ENCODE results near the gene PRKAR1B.
A peak's percentile ranks its signal among the peaks of the same experiment; 100 is the strongest.
"Not testable (repeated sequence)": the region's sequence is repeated elsewhere in the genome, so short reads cannot be mapped to it uniquely, and the experiment has no call there.

The PRKAR1B gene

DNA sequence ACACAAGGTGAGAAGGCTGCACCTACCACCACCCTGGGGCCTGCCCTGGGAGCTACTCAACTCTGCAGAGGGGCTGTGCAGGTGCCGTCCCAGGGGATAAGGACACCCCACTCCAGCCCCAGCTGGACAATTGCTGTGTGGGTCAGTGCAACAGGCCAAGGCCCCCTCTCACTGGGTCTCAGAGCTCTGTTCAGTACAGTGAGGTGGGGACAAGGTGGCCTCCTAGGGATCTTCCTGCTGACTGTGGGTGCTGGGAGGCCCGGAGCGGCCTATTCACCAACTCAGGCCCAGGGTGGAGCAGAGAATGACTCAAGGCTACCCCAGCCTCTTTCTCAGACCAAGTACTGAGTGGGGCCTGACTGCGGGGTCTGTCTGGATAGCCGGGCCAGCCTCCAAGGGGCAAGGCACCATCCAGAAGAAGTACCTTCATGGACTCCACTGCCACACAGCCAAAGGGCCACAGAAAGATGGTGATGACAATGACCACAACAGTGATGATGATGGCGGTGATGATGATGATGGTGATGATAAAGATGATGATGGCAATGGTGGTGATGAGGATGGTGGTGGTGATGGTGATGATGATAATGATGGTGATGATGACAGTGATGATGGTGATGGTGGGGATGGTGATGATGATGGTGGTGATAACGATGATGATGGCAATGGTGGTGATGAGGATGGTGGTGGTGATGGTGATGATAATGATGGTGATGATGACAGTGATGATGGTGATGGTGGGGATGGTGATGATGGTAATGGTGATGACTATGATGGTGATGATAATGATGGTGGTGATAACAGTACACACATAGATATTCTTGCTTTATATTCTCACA is 60.4 kb downstream of the PRKAR1B start:
- DNase-seq: no peak

DNA sequence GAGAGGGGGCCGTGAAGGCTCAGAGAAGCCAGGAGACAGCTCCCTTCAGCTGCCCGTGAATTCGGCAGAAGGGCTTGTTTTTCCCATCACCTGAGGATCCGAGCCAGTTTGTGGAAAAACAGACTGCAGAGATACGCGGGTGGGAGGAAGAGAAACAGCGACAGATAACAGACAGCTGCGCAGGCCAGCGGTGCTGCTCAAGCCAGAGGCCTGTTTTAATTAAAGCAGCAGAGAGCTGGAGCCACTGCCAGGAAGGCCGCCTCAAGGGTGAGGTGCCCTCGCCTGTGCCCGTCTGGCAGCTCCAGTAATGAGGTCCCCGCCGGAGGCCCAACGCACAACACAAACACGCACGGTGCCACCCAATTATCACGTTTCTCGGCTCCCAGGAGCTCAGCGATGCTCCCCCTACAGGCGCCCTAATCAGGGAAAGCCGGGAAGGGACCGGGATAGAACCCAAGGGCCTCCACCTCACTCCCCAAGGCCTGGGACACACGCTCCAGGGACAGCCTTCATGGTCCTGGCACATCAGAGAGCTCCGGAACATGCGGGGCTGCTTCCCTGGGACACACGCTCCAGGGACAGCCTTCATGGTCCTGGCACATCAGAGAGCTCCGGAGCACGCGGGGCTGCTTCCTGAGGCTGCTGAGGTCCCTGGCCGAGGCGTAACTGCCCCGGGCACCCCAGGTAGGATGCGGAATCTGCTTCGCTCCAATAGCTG is 61.2 kb downstream of the PRKAR1B start:
- no peak for DNase-seq

DNA sequence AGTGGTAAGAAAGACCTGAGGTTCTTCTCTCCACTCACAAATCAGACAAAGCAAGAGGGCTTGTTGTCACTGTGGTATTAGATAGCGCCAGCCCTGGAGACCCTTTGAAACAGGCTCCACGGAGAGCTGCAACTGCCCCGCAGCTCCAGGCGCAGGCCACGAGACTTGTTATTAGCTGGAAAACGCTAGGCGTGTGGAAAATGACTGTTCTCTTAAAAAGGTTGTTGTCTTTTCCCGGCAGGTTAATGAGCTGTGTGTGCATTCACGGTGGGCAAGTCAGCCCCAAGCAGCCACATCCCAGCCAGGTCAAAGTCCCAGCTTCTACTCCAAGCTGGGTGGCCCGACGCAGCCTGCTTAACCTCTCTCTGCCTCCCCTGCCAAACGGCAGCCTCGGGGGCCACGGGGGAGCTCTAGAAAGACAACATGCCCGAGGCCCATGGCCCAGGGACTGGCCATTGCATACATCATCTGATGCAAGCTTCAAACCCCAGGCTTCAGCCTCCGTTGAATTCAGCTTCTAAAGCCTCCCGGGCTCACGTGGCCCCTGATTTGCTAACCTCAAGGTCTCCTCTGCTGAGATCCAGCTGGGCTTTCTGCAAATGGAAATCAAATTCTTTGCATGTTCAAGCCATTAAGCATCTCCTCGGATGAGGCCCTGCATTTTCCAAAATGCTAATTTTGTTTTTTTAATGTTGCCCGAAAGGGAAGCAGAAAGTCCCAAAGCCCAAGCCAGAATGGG is 61.9 kb downstream of the PRKAR1B start:
- DNase-seq: peak; percentile 34

DNA sequence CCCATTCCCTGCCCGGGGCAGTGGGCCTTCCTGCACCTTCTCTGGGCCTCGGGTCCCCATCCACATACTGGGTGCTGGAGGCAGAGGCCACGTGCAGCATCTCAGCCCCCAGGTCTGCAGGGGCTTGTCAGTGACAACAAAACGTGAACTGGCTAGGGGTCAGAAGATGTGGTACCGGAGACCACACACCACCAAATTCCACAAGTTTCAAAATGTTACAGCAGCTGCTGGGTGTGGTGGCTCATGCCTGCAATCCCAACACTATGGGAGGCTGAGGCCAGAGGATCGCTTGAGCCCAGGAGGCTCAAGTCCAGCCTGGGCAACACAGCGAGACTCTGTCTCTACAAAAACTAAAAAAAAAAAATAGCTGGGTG is 62.7 kb downstream of the PRKAR1B start:
- no peak for DNase-seq

DNA sequence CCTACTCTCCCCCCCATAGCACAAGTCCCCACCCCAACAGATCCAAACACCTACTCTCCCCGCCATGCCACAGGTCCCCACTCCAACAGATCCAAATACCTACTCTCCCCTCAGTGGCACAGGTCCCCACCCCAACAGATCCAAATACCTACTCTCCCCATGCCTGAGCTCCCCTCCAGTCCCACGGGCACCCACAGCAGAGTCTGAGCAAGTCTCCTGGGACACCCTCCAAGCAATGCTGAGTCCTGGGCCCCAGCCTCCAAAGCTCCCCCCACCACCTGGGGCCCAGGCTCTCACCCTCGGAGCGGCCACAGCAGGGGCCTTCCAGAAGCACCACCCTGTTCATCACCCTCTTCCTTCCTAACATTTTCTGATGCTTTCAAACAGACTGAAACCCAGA is 64.5 kb downstream of the PRKAR1B start:
- no peak for DNase-seq

DNA sequence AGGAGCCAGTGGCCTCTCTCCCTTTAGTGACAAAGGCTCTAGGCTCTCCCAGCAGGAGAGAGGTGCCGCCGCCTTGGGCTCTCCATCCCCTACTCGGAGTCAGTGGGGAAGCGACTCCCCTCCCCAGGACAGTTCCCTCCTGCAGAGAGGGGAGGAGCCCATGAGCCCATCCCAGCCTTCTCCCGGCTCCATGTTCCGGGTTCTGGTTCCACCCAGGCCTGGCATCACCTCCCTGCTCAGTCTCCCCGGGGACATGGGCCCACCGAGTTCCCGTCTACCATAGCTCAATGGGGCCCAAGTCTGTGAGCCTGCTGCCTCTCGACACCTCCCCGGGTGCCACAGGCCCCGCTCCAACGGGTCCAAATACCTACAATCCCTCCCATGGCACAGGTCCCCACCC is 67.1 kb downstream of the PRKAR1B start:
- DNase-seq: no peak

DNA sequence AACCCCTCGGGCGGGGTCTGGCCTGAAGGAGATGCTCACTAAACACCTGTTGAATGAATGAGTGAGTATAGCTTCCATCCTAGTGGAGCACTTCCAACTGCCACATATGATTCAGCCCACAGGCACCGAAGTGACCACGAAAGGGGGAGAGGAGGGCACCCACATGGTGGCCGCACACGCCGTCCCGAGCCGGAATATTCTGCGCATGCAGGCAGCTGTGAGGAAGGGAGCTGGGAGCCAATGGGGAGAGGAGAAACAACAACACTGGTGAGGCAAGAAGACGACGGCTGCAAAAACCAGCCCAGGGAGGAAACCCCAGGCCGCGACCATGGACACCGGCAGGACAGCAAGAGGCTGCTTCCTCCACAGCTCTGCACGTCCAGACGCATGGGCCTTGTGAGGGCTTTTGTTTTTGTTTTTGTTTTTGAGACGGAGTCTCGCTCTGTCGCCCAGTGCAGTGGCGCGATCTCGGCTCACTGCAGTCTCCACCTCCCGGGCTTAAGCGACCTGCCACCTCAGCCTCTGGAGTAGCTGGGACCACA is 67.7 kb downstream of the PRKAR1B start:
- no peak for DNase-seq

DNA sequence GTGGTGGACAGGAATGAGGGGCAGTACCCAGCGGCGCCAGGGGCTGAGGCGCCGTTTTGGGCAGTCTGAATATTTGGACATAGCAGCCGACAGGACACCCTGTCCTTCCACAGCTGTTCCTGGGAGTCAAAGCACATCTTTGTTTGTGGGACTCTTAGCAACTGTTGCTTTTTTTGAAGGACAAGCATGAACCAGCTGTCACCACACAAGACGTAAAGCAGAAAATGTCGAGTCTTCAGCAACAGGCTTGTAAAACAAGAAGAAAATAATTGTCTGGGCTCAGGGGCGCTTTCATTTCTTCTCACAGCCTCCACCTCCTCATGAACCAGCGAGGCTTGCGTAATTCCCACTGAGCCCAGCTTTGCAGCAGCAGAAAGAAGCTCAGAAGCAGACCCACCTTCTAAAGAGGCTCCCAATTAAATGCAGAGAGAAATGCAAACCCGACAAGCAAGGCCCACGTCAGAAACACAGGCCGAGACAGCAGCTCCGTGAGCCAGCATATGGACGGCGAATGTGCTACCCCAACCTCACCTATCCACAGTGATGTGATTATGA is 69.4 kb downstream of the PRKAR1B start:
- DNase-seq: no peak

DNA sequence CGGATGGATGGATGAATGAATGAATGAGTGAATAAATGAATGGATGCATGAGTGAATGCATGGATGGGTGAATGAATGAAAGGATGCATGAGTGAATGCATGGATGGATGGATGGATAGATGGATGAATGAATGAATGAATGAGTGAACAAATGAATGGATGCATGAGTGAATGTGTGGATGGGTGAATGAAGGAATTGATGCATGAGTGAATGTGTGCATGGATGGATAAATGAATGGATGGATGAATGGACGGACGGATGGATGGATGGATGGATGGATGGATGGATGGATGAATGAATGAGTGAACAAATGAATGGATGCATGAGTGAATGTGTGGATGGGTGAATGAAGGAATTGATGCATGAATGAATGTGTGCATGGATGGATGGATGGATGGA is 70.1 kb downstream of the PRKAR1B start:
- not testable (repeated sequence) for DNase-seq

DNA sequence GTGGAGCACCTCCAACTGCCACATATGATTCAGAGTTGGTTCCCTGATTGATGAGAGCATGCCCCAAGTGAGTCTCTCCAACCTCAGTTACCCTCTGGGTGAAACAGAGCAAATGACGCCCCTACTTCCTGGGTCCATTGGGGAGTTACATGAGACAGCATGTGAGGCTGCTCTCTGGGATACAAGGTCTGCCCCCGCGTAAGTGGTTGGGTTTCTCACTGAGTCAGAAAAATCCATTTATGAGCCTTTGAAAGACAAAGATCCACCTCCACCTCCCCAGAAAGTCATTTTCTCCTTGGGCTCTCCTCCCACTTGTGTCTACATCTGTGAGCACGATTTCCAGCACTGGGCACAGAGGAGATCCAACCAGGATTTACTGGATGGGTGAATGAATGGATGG is 71.3 kb downstream of the PRKAR1B start:
- DNase-seq: no peak

DNA sequence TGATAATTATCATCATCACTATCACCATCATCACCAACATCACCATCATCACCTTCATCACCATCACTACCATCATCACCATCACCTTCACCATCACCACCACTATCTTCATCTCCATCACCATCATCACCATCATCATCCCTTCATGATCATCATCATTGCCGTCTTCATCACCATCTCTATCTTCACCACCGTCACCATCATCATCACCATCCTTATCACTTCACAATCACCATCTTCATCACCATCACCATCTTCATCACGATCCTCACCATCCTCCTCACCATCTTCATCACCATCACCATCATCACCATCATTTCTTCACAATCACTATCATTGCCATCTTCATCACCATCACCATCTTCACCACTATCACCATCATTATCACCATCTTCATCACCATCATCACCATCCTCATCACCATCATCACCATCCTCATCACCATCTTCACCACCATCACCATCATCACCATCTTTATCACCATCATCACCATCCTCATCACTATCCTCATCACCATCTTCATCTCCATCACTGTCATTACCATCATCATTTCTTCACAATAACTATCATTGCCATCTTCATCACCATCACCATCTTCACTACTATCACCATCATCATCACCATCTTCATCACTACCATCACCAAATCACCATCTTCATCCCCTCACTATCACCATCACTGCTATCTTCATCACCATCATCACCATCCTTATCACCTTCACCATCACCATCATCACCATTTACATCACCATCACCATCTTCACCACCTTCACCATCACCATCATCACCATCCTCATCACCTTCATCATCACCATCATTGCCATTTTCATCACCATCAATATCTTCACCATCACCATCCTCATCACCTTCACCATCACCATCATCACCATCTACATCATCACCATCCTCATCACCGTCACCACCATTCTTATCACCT is 73.0 kb downstream of the PRKAR1B start:
- DNase-seq: no peak

DNA sequence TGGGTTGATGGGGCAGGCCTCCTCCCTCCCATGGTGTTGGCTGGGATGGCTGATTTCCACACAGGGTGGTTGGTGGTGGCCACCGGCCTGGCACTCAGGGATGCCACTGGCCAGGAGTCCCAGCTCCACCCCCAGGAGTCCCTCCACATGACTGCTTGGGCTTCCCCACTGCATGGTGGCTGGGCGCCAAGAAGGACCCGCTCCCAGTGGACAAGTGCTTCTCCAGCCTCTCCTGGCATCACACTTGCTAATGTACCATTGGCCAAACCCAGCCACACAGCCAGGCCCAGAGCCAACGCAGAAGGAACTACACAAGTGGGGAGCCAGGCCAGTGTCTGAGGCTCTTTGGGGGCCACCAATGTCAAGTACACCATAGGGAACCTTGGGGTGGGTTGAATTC is 74.2 kb downstream of the PRKAR1B start:
- DNase-seq: no peak

DNA sequence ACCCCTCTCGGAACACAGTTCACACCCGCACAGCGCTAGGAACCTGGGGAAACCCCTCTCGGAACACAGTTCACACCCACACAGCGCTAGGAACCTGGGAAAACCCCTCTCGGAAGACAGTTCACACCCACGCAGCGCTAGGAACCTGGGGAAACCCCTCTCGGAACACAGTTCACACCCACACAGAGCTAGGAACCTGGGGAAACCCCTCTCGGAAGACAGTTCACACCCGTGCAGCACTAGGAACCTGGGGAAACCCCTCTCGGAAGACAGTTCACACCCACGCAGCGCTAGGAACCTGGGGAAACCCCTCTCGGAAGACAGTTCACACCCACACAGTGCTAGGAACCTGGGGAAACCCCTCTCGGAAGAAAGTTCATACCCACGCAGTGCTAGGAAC is 74.9 kb downstream of the PRKAR1B start:
- not testable (repeated sequence) for DNase-seq

DNA sequence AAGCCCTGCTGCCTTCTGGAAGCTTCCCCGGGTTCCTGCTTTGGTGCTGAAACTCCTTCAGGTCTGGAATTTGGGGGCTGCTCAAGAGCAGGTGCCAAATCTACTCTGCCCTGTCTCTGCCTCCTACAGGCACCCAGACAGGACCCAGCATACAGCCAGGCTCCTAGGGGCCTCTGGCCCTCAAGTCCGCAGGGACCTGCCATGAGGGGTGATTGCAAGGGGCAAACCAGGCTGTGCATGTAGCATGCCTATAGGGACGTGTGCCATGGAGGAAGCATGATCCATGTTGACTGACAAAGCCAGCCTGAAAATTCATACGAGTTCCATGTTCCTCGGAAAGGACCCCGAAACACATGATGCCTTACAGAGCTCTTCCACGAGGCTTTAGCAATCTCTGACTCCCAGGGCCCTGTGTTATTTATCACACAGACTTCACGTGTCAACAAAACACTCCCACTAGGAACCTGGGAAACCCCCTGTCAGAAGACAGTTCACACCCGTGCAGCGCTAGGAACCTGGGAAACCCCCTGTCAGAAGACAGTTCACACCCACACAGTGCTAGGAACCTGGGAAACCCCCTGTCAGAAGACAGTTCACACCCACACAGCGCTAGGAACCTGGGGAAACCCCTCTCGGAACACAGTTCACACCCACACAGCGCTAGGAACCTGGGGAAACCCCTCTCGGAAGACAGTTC is 75.9 kb downstream of the PRKAR1B start:
- DNase-seq: no peak

DNA sequence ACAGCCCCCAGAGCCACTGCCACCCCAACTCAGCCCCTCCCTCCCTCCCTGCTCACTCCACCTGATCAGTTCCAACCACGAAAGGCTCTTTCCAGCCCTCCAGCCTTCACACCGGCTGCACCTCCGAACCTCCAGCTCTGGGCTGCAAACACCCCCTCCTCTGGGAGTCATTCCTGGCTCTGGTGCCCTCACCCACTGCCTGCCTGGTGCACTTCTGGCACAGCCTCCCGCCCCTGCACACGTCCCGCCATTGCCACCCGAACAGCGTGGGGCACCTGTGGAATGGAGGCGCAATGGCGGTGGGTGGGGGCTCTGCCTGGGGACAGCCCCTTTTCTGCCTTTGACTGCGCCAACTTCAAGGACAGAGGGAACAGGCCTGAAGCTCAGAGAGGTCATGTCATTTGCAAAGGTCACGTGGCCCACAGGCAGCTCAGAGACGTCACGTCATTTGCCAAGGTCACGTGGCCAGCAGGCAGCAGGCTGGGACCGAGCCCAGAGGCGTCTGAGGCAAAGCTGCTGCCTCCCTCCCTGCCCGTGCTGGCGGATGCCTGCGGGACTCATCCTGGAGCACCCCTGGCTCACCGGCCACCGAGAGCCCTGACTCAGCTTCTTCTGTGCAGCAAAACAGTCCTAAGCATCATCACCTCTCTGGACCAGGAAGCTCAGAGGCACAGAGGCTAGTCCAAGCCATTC is 76.6 kb downstream of the PRKAR1B start:
- no peak for DNase-seq

DNA sequence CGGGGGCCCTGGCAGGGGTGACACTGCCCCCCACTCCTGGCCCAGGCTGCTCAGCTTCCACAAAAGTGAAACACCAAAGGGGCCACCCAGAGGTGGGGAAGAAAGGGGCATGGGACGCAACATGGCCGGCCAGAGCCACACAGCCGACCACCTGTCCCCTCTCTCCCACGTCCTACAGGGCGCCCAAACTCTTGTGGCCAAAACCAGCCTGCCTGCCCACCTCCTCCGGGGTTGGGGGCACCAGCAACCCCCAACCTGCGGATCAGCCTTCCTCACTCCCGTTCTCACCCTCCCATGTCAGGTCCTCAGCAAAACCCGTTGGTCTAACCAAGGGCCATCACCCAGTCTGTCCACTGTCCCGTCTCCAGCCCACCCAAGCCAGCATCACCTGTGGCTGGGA is 80.1 kb downstream of the PRKAR1B start:
- DNase-seq: no peak

DNA sequence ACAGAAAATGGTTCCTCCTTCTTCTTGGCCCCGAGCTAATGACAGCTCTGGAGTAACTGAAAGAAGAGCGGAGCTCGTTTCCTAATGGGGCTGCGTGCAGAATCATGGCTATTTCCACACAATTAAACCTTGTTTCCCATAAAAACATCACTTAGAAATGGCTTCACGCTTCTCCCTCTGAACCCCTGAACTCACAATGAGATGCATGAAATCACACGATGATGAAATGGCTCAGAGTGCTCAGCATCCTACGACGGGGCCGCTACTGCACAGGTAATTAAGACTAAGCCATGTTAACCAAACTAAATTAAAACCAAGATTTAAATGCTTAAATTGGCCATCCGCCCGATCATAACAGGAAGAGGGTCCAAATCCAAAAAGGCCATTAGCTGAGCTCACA is 80.6 kb downstream of the PRKAR1B start:
- DNase-seq: no peak

DNA sequence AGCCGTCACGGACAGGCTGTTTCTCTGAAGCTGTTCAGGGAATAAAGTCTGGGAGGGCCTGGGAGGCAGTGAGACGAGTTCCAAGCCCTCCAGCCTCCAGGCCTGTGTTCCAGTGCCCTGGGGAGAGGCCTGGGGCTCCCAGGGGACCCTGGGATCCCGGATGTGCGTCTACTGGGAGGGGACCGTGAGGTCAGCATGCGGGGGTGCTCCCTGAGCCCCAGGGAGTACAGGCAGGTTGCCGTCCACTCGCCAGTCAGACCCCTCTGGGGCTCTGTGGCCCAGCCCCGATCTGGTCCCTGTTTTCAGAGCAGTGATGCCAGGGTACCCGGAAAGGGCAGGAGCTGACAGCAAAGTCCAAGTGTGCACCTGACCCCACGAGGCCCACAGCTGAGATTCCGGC is 81.5 kb downstream of the PRKAR1B start:
- no peak for DNase-seq

DNA sequence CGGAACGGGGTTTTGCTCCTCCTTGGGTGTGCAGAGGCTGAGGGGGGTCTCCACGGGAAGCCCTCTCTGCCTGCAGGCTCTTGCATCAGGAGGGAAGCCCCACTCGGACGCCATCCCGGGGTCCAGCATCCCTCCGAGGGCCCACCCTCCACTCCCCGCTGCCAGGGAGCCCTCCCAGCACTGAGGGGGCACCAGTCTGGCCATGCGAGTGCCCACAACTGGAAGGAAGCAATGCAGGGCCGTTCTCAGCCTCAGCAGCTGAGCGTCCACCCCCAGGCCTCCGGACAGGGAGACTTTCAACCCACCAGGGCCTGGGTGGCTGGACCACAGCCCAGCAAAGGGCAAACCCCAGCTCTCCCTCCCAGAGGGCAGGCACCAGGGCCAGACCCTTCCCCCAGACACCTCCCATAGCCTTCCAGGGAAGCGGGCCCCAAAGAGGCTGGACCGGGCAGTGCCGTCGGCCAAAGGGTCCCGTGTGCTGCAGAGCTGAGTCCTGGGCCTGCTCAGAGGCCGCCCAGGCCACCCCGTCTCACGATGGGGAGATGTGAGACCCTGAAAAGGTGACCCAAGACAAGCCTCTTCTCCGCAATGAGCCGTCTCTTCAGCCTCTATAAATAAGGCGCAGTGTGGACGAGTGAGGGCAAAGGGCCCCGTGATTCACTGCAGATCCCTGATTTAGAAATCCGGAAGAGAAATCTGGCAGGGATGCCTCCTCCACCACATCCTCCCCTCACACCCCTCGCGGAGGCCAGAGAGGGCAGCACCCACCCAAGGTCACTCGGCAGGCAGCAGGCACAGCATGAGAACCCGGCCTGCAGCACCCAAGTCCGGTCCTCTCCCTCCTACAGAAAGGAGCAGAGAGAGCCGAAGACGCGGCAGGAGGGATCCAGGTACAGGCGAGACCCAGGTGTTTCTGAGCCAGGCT is 82.4 kb downstream of the PRKAR1B start:
- no peak for DNase-seq

Measured in fibroblast of skin of back (primary cell).